Measurements from ENCODE around the gene PTGS2. TPM values are rescaled to one million over a fixed set of nuclear protein-coding genes. Genes with fewer than 3 reads are reported as not detected.
"Not testable (repeated sequence)": the region's sequence is repeated elsewhere in the genome, so short reads cannot be mapped to it uniquely, and the experiment has no call there.

Gene PTGS2
- total RNA-seq, 2 experiments from 2014 or later: 2.8 to 2.9 TPM

- intact Hi-C loops (cut with micrococcal nuclease): no loop called here
- peaks cover 4% of the 10 kb centered on the region for H3K27me3 Mint-ChIP-seq
Measured at GRCh38 chr1:186662752-186663151, 17.5 kb downstream of the PTGS2 start.

DNA sequence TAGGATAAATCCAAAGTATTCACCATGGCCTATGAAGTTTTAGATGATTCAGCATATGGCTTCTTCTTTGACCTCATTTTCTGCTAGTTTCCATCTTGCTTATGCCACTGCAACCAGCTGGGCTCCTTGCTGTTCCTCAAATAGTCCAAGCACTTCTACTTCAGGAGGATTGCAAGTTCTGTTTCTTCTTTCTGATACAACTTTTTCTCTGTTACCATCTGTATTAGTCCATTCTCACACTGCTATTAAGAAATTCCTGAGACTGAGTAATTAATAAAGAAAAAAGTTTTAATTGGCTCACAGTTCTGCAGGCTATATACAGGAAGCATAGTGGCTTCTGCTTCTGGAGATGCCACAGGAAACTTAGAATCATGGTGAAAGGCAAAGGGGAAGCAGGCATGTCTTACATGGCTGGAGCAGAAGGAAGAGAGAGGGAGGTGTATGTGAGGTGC, 20.3 kb downstream of the PTGS2 start:
- H3K27me3 Mint-ChIP-seq: peaks cover 4% of the 10 kb centered on the region
- H3K36me3 Mint-ChIP-seq: no peaks in the 10 kb centered on the region
- H3K9me3 Mint-ChIP-seq: no peaks in the 10 kb centered on the region
- intact Hi-C loops (cut with micrococcal nuclease): no loop called here
- ChIA-PET POLR2A (no interaction called here), CTCF (no interaction called here)
- H3K27ac Mint-ChIP-seq: no peak overlapping the region
- no peak overlapping the region for H3K4me3 Mint-ChIP-seq
- no peaks in the 10 kb centered on the region for H3K4me1 Mint-ChIP-seq (ENCODE audit: low read depth)
- DNase-seq: no peak

More at GRCh38 chr1:186662752-186663151, 17.5 kb downstream of the PTGS2 start:
- no peak for DNase-seq
- CTCF ChIA-PET: no interaction called here
- Mint-ChIP-seq H3K4me1 (ENCODE audit: low read depth) (no peaks in the 10 kb centered on the region), H3K4me3 (no peak overlapping the region), H3K36me3 (no peaks in the 10 kb centered on the region), H3K27ac (no peak overlapping the region), H3K9me3 (no peaks in the 10 kb centered on the region)
- POLR2A ChIA-PET: no interaction called here

- ChIA-PET CTCF (no interaction called here), POLR2A (no interaction called here)
- Mint-ChIP-seq H3K27me3 (peaks cover 5% of the 10 kb centered on the region), H3K36me3 (no peaks in the 10 kb centered on the region), H3K4me3 (no peak overlapping the region), H3K9me3 (no peaks in the 10 kb centered on the region), H3K4me1 (ENCODE audit: low read depth) (no peaks in the 10 kb centered on the region), H3K27ac (no peak overlapping the region)
- no peak for DNase-seq
- intact Hi-C loops (cut with micrococcal nuclease): no loop called here
Measured at GRCh38 chr1:186658999-186659398, 21.2 kb downstream of the PTGS2 start.

DNA sequence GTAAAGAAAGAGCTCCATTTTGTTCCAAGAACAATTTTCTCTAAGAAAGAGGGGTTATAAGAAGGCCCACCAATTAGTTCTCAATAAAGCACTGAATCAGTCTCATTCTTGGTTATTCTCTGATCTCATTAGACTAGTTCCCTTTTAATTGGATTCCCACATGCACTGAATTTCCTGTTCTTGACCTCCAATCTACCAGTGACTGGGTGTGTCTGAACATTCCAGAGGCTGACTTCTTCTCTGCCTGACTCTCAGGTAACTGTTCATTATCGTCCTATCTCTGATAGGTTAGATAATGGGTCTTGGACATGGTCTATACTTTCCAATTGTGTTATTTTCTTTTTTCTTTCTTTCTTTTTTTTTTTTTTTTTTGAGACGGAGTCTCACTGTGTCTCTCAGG, 22.7 kb downstream of the PTGS2 start:
- Mint-ChIP-seq H3K27ac (no peak overlapping the region), H3K27me3 (peaks cover 4% of the 10 kb centered on the region), H3K4me3 (no peak overlapping the region), H3K9me3 (no peaks in the 10 kb centered on the region), H3K4me1 (ENCODE audit: low read depth) (no peaks in the 10 kb centered on the region), H3K36me3 (no peaks in the 10 kb centered on the region)
- POLR2A ChIA-PET: no interaction called here
- intact Hi-C loops (cut with micrococcal nuclease): no loop called here
- no peak for DNase-seq
- CTCF ChIA-PET: no interaction called here

GRCh38 chr1:186655876-186656275, 24.3 kb downstream of the PTGS2 start:
- H3K27me3 Mint-ChIP-seq: peaks cover 4% of the 10 kb centered on the region
- H3K27ac Mint-ChIP-seq: no peak overlapping the region
- intact Hi-C loops (cut with micrococcal nuclease): no loop called here
- POLR2A ChIA-PET: no interaction called here
- no peaks in the 10 kb centered on the region for H3K9me3 Mint-ChIP-seq
- CTCF ChIA-PET: no interaction called here
- H3K4me1 Mint-ChIP-seq (ENCODE audit: low read depth): no peaks in the 10 kb centered on the region
- no peaks in the 10 kb centered on the region for H3K36me3 Mint-ChIP-seq
- no peak for DNase-seq
- H3K4me3 Mint-ChIP-seq: no peak overlapping the region

DNA sequence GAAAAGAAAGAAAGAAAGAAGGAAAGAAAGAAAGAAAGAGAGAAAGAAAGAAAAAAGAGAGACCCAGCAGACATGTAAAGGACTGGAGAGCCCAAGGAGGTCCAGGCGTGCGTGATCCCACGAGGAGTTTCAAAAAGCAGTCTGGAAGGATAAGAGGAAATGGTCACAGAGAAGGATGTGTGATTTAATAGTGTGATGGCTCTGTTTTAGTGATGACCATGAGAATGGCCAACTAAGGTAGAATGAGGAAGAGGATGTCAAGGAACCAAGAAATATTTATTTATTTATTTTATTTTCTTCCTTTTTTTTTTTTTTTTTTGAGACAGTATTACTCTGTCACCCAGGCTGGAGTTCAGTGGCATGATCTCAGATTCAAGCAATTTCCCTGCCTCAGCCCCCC, 25.5 kb downstream of the PTGS2 start:
- Mint-ChIP-seq H3K27me3 (peaks cover 4% of the 10 kb centered on the region), H3K36me3 (no peaks in the 10 kb centered on the region), H3K4me1 (ENCODE audit: low read depth) (no peaks in the 10 kb centered on the region), H3K27ac (no peak overlapping the region), H3K4me3 (no peak overlapping the region), H3K9me3 (no peaks in the 10 kb centered on the region)
- POLR2A ChIA-PET: no interaction called here
- DNase-seq: no peak
- intact Hi-C loops (cut with micrococcal nuclease): no loop called here
- CTCF ChIA-PET: no interaction called here

DNA sequence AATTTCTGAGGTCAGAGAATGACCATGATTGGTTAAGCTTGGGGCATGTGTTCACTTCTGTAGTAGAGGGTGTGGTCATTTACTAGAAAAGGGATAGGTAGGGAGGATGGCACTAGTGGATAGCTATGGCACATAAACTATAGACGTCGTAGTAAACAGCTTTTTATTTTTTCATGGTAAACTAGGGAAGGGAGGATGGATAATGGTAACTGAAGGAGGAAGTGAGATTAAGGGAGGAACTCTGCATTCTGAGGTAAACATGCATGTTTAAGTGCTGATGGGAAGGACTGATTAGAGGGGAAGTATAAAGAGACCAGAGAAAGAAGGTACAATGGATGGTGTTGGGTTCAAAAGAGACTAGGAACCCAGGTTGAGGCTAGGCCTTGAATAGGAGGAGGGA, 26.9 kb downstream of the PTGS2 start:
- Mint-ChIP-seq H3K4me3 (no peak overlapping the region), H3K27me3 (peaks cover 4% of the 10 kb centered on the region), H3K4me1 (ENCODE audit: low read depth) (no peaks in the 10 kb centered on the region), H3K36me3 (no peaks in the 10 kb centered on the region), H3K9me3 (no peaks in the 10 kb centered on the region), H3K27ac (no peak overlapping the region)
- intact Hi-C loops (cut with micrococcal nuclease): no loop called here
- POLR2A ChIA-PET: no interaction called here
- DNase-seq: no peak
- CTCF ChIA-PET: no interaction called here

GRCh38 chr1:186648613-186649012, 31.6 kb downstream of the PTGS2 start:
- no peaks in the 10 kb centered on the region for H3K9me3 Mint-ChIP-seq
- H3K4me1 Mint-ChIP-seq (ENCODE audit: low read depth): no peaks in the 10 kb centered on the region
- no peak for DNase-seq
- intact Hi-C loops (cut with micrococcal nuclease): no loop called here
- H3K27me3 Mint-ChIP-seq: peaks cover 1% of the 10 kb centered on the region
- H3K36me3 Mint-ChIP-seq: no peaks in the 10 kb centered on the region
- no peak overlapping the region for H3K4me3 Mint-ChIP-seq
- ChIA-PET CTCF (no interaction called here), POLR2A (no interaction called here)
- H3K27ac Mint-ChIP-seq: no peak overlapping the region

DNA sequence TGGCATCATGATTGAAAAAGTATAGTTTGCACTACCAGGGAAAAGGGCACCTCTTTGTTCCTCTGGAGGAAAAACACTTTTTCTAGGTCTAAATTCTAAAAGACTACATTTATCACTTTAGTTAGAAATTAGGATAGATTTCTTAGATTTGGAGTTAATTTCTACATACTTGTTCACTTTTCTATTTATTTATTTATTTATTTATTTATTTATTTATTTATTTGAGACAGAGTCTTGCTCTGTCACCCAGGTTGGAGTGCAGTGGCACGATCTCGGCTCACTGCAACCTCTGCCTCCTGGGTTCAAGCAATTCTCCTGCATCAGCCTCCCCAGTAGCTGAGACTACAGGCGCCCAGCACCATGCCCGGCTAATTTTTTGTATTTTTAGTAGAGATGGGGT, 32.2 kb downstream of the PTGS2 start:
- H3K4me3 Mint-ChIP-seq; intact Hi-C loops (cut with micrococcal nuclease); H3K4me1 Mint-ChIP-seq (ENCODE audit: low read depth); DNase-seq; CTCF ChIA-PET; H3K27me3 Mint-ChIP-seq; POLR2A ChIA-PET; H3K9me3 Mint-ChIP-seq; H3K27ac Mint-ChIP-seq; H3K36me3 Mint-ChIP-seq: not testable (repeated sequence)

- Mint-ChIP-seq H3K4me3 (no peak overlapping the region), H3K36me3 (no peaks in the 10 kb centered on the region), H3K27me3 (no peaks in the 10 kb centered on the region), H3K9me3 (no peaks in the 10 kb centered on the region), H3K27ac (no peak overlapping the region), H3K4me1 (ENCODE audit: low read depth) (no peaks in the 10 kb centered on the region)
- intact Hi-C loops (cut with micrococcal nuclease): no loop called here
- POLR2A ChIA-PET: no interaction called here
- CTCF ChIA-PET: no interaction called here
- no peak for DNase-seq
Measured at GRCh38 chr1:186643614-186644013, 36.6 kb downstream of the PTGS2 start.

- intact Hi-C loops (cut with micrococcal nuclease); H3K36me3 Mint-ChIP-seq; POLR2A ChIA-PET; H3K27me3 Mint-ChIP-seq; H3K27ac Mint-ChIP-seq; H3K9me3 Mint-ChIP-seq; DNase-seq; H3K4me1 Mint-ChIP-seq (ENCODE audit: low read depth); CTCF ChIA-PET; H3K4me3 Mint-ChIP-seq: not testable (repeated sequence)
Measured at GRCh38 chr1:186637567-186637966, 42.7 kb downstream of the PTGS2 start.

- H3K36me3 Mint-ChIP-seq: no peaks in the 10 kb centered on the region
- H3K4me3 Mint-ChIP-seq: no peak overlapping the region
- CTCF ChIA-PET: no interaction called here
- intact Hi-C loops (cut with micrococcal nuclease): no loop called here
- no peaks in the 10 kb centered on the region for H3K9me3 Mint-ChIP-seq
- DNase-seq: no peak
- POLR2A ChIA-PET: no interaction called here
- H3K27me3 Mint-ChIP-seq: peaks cover 7% of the 10 kb centered on the region
- no peak overlapping the region for H3K27ac Mint-ChIP-seq
- H3K4me1 Mint-ChIP-seq (ENCODE audit: low read depth): no peaks in the 10 kb centered on the region
Measured at GRCh38 chr1:186636786-186637185, 43.4 kb downstream of the PTGS2 start.

DNA sequence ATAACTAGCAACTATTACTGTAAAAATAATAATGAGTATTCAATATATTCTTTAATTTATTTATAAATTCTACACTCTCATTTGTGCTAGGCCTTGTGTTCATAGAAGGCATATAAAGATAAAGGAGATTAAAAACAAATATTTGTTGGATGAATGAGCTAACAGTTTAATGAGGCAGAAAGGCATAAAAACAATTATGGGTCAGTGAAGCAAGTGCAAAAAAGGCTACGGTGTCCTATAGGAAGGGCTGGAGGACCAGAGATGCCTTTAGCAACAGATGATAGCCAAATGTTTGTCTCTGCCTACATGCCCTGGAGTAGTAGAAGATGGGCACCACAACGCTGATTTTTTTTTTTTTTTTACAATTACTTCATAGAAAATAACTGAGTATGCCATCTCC, 45.7 kb downstream of the PTGS2 start:
- ChIA-PET CTCF (no interaction called here), POLR2A (no interaction called here)
- Mint-ChIP-seq H3K9me3 (no peaks in the 10 kb centered on the region), H3K27me3 (peaks cover 8% of the 10 kb centered on the region), H3K4me3 (no peak overlapping the region), H3K4me1 (ENCODE audit: low read depth) (no peaks in the 10 kb centered on the region), H3K27ac (no peak overlapping the region), H3K36me3 (no peaks in the 10 kb centered on the region)
- DNase-seq: no peak
- intact Hi-C loops (cut with micrococcal nuclease): no loop called here

GRCh38 chr1:186633116-186633515, 47.1 kb downstream of the PTGS2 start:
- Mint-ChIP-seq H3K9me3 (no peaks in the 10 kb centered on the region), H3K27ac (no peak overlapping the region), H3K27me3 (peaks cover 12% of the 10 kb centered on the region), H3K36me3 (no peaks in the 10 kb centered on the region), H3K4me3 (no peak overlapping the region), H3K4me1 (ENCODE audit: low read depth) (no peaks in the 10 kb centered on the region)
- ChIA-PET CTCF (no interaction called here), POLR2A (no interaction called here)
- DNase-seq: no peak
- intact Hi-C loops (cut with micrococcal nuclease): no loop called here
